ENCODE measurements around the gene PRKCH.

The PRKCH gene

DNA sequence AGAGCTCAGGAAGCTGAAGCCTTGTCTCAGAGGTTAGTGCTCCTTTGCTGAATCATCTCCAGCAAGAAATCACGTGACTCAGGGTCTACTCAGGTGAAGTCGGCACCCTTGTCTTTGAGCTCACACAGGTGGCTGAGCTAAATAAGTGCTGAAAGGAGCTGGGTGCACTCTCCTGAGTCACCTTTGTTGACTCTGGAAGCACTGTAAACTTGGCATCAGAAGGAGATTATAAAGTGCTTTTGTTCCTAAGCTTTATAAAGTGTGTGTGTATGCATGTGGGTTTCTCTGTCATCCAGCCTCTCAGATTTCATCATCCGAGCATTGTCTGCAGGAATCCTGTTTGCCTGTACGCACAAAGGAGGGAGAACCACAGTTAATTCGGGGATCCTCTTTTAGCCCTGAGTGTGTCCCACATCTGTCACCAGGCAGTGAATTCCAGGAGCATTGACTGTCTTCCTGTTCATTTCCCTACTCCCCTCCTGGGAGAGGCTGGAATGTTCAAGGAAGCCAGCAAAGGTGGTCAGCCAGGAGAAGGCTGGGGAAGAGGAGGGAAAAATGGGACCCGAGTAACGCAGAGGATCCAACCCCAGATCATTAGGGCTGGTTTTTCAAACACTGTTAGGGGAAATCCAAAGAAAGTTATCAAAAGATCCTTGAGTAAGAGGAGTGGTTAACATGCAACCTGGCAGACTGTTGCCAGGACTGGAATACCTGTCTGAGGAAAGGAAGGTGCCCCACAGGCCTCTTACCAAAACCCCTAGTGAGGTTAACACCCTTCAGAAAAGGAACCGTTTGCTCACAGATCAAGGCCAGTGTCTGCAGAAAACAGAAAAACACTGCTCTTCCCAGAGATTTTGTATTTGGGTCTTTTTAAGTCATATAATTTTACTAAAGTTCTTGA lies 216.4 kb downstream of the PRKCH start:
- peak; percentile 59 for DNase-seq

DNA sequence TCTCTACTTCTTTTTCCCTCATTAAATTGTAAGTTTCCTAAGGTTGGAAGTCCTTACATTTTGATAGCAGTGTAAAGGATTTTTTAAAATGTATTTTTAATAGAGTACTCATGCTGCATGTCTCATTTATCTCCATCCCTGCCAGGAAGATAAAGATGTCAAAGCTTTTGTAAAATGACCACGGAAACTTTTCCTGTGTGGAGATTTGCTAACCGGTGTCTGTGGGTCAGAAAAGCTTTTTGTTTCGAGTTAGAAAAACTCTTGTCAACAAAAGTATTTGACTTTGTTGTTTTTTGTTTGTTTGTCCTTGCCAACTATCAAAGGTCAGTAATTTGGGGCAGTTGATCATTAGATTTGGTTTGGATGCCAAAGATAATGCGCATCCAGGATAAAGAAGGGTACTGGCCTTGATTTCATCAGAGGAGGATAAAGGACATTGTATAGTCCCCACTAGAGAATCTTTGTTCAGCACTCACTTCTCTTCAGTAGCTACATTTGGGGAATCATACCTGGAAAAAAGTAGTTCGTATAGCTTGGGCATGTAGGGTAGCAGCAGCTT lies 217.2 kb downstream of the PRKCH start:
- DNase-seq = no peak

DNA sequence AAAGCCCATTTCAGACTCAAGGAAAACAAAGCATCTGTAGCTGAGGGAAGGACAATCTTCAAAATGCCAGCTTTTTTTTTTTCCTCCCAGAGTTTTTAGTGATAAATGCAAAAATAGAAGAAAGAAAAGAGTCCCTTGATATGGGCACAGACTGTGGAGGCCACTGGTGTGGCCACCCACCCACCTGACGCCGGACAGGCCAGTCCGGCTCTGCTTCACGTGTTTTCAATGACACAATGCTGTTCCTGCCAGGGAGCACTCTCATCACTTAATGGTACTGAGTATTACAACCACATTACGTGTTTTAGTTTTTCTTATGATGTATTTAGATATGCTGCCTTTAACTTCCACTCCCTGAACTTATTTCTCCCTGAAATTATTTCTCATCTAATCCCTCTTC lies 218.3 kb downstream of the PRKCH start:
- DNase-seq = no peak

DNA sequence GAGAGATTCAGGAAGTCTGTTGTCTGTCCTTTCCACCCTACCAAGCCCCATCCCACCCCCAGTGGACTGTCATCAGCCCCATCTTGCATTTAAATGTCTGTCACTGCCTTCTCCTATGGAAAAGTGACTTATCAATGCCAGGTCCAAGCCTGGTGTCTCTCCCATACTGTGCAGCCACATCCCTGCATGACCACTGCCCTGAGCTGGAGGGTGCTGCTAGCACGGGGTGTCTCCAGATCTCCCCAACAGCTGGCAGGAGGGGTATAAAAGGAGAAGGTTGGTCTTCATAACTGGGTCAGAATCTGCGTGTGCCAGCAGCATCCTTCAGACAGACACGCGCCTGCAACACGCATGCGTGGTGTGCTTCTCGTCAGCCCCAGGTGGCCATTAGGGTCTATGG lies 219.6 kb downstream of the PRKCH start:
- no peak for DNase-seq

DNA sequence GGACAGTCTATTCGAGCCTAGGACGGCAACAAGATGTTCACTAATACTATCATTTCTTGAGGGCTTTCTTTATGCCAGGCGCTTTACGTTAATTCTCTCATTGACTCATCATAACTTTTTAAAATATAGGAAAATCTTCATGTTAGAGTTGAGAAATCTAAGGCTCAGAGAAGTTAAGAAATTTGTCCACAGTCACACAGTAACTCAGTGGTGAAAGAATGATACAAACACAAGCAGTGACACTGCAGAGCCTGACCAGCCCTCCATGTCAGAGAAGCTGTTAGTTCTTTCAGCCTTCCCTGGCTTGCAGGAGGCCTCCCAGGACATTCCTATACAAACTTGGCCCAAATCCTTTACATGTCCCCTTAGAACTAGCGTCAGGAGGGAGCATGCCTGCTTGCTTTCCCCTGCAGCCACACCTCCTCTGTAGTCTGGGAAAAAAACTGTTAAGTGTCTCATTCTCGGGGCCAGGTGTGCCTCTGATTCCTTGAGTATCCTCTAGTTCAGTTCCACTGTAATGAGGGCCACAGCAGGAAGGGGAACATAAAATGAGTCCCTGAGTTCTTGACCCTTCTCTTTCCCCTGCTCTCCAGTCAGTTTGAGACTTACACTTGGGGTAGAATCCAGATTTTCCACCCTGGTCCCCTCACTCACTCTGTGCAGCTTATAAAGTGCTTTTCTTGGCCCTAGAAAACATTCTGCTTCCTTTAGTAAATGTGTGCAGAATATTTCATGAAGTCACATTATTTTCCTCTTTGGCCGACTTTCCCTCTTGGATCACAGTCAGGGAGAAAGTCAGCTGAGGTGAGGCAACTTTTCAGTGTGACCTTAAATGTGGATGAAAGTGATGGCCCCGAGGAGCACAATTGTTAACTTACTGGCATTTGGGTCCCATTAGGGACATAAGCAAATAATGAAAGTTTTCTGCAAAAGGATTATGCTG lies 221.7 kb downstream of the PRKCH start:
- DNase-seq = no peak

DNA sequence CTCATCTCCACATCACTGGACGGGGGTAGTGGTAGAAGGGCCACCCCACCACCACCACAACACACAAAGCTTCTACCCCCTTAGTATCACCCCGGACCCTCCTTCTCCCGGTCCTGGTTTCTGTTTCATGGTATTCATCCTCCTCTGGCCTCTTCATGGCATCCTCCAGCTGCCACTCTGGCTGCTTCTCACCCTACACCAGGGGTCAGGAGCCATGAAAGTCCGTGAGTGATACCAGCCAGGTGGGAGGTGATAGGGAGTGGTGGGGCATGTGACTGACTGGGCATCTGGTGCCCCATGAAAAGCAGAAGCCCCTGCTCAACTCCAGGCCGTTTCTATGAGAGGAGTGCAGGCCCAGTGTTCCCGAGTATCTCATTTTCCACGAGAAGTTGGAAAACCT lies 222.6 kb downstream of the PRKCH start:
- DNase-seq = no peak

DNA sequence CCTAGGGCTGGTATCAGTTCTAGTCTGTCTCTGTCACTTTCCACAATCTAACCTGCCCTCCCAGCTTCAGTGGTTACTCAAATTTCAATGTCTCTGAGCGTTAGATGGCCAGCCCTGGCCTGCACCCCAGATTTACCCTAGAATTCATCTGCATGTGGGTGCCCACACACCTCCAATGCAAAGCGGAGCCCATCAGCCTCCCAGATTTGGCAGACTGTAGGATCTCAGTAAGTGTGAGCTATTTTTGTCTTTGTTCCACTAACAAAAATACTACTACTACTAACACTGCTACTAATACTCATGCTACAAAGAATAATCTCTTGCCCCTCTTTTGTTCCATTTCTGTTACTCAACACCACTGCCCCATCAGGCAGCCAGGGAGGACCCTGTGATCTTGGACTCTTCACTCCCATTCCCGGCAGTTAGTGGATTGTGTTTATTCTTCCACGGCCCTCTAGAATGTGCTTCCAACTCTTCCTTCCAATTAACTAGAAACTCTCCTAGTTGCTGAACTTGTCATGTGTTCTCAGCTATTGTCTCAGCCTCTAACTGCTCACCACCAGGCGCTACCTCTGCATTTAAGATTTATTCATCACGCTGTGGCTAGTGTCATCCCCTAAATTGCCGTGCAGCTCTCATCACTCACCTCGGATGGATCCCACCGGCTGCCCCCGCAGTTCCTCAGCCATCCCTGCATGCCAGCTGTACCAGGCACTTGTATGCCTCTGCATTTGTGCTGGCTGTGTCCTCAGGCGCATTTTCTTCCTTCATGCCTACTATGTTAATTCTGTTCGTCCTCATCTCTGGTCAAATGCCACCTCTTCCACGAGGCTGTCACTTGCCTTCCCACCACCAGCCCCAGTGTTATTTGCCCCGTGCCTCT lies 223.3 kb downstream of the PRKCH start:
- DNase-seq = no peak

DNA sequence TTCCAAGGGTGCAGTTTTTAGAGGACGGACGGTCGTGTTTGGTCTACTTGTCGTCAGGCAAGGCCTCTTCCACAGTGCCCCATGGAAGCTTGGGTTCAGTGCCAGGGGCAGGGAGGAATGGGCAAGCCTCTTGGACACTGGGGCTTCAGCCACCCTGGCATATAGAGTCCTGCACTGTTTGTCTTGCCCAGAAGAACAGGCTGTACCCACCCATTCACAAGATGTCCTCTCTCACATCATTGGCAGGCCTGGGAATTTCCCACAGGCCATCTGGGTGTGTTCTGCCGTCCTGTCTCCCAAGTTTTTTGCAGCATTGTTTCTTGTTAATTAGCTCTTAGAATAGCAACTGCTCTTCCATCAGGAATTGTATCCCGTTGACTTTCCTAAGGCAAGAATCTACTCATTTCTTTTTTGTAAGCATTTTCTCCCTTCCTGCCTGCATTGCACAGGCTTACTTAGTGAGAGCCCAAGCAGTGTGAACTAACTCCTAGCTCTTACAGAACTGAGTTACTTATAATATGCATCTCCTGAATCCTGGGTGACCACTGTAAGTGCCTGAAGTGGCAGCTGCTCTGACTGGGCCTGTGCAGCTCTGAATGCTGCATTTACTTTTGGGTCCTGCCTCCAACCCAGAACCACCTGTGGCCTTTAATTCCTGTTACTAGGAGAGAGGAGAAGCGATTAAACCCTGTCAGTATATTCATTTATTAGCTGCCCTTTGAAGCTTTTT lies 224.5 kb downstream of the PRKCH start:
- no peak for DNase-seq

DNA sequence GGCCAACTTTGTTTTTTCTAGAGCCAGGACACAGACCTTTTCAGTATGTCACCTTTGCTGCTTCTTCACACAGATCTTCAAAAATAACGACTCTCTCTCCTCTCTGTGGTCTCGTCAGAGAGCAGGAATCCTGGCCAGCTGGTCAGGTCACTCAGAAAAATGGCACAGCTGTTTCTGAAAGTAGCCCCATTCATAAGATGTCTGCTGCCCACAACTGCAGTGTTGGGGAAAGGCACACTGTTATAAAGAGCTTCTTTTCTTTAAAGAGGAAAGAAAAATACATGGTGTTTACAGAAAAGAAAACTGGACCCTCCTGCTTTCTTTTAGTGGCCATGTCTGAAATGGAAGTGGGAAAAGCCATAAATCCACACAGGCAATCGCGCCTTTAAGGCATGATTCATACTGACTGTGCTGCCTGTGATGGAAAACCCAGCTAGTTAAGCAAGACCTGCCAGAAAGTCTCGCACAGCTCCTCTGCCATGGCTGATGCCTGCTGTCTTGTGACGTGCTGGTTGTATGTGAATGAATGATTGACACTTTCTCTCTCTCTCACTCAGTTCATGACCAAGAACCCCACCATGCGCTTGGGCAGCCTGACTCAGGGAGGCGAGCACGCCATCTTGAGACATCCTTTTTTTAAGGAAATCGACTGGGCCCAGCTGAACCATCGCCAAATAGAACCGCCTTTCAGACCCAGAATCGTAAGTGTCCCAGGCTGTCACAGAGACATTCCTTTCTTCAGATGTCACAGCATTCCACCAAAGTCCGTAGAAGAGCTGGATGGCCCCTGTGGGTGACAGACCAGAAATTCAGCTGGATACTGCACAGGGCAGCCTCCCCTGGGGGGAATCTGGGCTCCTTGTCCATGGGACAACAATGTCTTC lies 226.0 kb downstream of the PRKCH start:
- no peak for DNase-seq

DNA sequence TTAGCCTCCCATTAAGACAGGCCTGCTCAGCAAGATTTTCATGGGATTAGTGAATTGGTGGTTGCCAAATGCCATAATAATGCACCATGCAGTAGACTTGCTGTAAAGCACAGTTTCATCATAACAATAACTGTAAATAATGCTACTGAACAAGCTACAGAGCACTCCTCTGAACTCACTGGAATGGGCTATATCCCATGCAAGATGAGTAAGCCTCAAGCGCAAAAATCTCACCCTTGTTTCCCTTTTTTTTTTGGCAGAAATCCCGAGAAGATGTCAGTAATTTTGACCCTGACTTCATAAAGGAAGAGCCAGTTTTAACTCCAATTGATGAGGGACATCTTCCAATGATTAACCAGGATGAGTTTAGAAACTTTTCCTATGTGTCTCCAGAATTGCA lies 228.0 kb downstream of the PRKCH start:
- no peak for DNase-seq

DNA sequence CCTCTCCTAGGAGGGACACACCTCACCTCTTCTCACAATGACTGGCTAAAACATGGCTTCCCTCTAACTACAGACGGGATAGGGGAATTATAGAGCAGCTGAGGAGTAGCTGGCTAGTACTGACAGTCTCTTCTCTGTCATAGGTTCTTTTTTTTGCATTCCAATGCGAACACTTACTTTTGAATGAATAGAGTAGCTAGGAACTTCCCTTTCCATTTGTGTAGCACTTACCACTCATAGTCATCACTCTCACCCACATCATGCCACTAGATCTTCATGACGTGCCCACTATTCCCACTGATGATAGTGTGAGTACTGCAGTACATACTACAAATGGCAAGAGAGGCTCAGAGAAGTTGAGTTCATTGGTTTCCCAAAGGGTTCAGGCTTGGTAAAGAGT lies 230.0 kb downstream of the PRKCH start:
- no peak for DNase-seq

DNA sequence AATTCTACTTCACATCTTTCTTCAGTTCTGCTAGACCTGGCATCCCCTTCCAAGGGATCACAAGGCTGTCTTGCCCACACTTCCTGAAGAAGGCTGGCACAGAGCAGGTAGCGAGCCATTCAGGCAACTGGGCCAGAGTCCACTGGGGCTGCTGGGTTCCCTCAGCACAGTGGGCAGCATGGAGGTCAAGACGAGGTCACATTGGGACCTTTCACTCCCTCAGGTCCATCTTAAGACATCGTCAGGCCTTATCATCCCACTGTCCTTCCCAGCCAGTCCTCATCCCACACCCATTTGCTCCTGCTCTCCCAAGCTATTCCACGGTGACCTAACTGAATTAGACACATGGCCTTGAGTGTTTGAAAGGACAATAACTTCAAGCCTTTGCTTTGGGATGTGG lies 230.9 kb downstream of the PRKCH start:
- no peak for DNase-seq

DNA sequence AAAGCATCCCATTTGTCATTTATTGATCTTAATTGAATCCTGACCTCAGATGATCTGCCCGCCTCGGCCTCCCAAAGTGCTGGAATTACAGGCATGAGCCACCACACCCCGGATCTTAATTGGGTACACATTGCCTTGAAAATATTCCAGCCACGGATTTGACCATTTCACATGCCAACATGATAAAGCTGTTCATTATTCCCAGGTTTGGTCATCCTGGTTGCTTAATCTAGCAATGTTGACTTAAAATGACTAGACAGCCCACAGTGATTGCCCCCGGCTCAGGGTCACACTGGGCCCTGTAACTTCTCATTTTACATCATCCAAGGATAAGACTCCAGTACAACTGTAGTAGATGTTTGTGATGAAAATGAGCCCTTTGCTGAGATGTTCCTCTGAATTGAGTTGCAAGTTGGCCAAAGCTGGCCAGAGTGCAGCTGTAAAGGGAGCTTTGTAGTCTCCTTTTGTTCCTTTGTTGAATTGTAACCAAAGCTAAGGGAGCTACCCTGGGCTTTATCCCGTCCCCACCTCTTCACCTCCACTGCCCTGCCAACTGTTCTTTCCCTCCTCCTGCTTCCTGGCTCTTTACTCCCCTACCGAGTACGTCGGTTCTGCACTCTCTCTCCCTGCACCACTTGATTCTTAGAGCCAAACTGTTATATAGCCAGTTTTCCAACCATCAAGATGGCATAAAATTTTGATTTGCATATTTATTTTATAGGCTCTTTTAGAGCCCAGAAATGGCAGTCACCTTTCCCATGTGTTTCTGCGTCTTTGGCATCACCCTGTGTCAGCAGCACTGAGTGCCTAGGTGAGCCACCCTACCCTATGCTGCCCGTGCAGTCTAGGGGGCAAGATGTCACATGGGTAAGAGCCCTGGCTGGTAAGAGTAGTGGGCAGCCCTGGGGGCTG lies 232.6 kb downstream of the PRKCH start:
- no peak for DNase-seq

DNA sequence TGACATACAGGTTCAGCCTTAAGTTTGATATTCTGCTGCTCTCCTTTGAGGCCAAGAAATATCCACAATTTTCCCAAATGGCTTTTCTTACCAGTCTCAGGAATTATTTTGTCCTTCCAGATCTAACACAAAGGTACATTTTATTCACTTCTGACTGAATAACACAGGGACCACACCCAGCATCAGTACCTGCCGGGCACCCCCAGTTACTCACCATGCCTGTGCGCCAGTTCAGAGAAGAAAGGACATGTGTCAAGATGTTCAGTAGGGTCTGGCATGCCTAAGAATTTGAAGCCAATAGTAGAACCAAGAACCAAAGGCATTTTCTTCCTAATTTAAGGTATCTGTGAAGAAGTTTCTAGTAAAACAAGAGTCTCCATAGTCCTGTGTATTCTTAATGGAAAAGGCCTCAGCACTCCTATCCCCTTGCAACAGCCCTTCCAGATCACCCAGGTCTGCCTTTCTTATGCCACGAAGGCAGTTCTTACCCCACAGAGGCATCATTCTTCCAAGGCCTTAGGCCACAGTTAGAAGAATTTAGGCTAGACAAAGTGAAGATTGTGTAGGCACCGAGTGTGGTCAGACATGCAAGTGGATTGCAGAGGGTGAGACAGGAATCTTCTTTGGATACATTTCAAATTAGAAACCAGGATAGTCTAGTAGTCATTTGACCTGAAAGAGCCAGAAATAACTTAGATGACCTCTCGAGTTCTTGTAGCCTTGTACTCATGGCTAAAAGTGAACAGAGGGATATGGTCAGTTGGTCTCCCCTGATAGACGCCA lies 233.9 kb downstream of the PRKCH start:
- DNase-seq = no peak

DNA sequence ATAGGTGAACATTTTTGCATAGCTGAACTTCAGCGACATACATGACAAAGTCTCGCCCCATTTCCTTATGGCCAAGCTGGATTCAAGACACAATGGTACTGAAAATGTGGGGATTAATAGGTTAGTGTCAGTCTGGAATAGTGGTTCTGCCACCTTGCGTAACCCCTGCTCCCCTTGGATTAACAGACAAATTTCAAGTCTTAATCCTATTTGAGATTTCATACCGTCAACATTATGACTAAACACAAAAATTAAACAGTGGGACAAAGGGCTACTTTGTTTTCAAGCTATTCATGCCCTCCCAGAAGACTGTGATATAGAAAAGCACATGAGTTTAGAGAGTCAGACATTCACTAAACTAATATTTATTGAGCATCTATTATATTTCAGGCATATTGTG lies 235.1 kb downstream of the PRKCH start:
- DNase-seq = no peak

DNA sequence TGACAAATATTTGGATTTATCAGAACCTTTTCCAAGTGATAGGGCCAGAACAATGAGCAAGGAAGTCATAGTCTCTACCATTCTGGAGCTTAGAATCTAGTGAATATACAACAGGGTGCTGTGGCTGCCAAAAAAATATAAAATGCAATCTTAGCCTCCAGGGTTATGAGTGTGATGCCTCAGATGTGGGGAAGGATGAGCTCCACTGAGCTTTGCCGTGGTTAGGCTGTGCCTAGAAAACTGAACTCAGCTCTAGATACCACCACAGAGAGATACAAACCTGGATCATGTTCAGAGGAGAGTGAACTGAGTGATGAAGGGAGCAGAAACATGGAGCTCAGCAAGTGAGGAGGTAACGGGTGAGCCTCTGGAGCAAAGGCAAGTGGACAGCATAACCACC lies 235.9 kb downstream of the PRKCH start:
- DNase-seq = no peak

DNA sequence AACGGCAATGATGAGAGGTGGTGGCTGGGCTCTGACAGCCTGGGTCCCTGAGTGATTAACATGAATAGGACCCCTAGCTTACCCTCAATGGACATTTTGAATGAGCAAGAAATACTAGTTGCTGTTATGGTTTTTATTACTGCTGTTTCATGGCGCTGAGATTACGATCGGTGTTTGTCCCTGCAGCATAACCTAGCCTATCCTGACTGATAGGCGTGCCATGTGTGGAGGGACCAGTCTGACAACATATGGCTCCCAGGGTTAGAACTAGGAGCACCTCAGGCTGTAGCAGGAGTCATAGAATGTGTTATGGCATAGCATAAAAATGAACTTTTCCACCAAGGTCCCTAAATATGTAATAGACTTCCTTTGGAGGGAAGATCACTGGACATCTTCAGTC lies 236.5 kb downstream of the PRKCH start:
- DNase-seq = no peak

DNA sequence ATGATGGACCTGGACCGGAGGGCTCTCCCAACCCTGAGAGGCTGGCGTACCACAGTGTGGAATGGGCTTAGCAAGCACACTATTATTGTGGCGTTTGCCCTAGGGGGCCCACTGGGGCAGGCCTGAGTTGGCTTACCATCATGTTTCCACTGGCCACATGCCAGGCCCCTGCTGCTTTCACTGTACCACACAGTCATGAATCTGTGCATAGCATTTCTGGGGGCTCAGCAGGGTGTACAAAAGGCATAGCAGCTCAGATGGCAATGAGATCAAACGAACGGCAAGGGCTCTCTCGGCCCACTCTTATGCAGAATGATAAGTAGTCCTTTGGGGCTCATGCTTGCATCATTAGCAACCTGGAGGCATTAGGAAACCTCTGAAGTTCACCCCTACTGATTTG lies 236.9 kb downstream of the PRKCH start:
- no peak for DNase-seq
